ENCODE results near the gene GRPR. TPM values are rescaled to one million over a fixed set of nuclear protein-coding genes. Genes with fewer than 3 reads are reported as not detected.

Gene GRPR
- not detected in 2 replicates for total RNA-seq (2014; rRNA removed; shearing (Covaris generic))

DNA sequence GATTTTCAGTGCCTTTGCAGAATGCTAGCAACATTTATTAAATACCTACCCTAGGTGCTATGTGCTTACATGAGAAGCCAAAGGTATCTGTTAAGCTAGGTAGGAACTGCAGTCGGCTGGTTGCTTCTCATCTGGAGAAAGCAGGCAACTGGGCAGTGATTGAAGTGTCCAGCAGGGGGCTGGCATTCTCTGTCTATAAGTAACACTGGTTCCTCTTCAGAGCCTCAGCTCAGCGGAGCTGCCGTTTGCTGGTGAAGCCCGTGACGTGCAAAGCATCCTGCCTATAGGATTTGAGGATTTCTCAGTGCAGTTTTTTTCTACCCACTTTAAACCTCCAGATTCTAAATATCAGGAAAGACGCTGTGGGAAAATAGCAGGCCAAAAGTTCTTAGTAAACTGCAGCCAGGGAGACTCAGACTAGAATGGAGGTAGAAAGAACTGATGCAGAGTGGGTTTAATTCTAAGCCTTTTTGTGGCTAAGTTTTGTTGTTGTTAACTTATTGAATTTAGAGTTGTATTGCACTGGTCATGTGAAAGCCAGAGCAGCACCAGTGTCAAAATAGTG lies at the start of gene GRPR:
TSS of gene GRPR (plus strand) at position 344 of the 565 bp plus-strand sequence. CDS start 389 bp downstream, outside the sequence.
- peak; percentile 74 for DNase-seq (ENCODE audit: low read depth)

DNA sequence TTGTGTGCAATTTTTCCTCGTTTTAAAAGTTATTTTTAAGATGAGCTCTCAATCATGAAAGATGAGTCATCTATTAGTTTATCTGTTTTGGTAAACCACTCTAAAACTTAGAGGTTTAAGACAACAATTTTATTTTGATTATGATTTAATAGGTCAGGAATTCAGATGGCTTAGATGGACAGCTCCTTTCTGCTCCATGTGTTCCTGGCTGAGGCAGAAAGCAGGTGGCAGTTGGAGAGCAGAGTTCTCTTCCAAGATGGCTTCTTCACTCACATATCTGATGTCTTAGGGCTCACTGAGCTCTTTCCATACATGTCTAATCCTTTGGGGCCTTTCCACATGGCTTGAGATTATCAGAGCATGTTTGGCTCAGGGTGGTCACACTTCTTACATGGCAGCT lies 48.3 kb upstream of the GRPR start:
- no peak for DNase-seq (ENCODE audit: low read depth)

DNA sequence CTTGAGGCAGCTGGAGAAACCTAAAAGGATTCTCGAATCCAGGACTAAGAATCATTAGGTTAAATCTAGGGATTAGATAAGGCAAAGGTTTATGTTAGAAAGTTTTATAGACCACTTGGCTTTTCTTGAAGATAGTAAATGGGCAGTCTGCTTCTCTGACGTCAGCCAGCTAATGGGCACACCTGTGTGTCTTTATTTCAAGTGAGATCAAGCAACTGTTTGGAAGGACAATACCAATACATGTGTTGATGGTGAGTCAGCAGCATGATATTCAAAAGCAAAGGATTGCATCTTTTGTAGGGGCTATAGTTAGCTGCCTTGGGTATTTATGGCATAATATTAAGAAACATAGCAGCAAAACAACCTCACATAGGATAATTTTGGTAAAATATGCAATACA lies 46.5 kb upstream of the GRPR start:
- DNase-seq (ENCODE audit: low read depth), result no peak

DNA sequence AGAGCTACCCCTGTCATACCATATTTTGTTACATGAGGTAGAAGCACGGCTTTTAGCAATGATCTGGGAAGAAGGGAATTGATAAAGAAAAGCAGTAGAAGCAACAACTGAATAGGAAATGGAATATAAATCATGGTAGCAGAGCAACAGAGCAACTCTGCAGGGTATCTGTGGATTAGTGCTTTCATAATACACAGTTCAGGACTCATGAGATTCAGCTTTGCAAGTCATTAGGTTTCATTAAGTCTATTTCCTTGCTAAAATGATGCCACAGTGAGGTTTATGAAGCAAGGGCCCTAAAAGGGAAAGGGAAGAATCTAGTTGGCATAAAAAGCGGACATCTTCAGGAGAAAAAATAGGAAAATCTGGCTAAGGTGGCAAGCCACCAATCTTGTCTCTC lies 45.6 kb upstream of the GRPR start:
- no peak for DNase-seq (ENCODE audit: low read depth)

DNA sequence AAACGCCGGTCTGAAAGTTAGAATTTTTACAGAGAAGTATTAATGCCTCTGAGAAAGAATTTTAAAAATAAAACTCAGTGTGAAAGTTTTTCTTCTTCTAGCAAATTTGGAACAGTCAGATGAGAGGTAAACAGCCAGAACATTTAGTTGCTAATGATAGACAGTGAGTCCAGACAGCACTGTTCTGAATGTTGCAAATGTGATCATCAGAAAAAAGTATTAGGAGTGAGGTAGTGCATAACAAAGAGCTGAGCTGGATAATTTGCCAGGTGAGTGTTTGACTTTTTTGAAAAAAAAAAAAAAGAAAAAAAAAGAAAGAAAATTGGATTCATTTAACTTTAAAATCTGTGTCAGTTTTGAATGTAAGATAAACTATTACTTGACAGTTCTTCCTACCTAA lies 42.0 kb upstream of the GRPR start:
- DNase-seq (ENCODE audit: low read depth), result no peak

DNA sequence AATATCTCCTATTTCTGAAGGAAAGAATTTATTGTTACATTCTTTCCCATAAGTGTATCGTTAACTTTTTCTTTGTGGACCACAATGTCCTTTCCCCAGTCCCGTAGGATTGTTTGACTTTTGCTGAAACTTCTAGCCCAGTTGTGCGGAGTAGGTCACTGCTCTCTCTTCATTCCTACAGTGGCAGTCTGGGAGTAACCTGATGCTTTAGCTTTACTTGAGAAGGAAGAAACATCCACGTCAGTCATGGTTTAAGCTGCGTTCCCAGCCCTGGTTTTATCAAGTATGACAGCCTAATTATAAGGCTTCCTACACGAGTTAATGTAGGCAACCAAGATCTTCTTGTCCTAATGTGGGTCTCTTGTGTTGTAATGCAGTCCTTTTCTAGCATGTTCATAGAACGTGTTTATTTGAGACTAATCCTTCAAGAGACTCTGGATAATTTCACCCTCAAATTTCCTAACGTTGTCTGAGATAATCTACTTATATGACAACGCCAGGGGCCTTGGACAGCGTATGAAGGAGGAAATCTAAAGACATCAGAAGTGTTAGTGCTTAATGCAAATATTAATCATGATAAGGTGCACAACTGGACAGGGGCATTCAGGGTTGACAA lies 40.8 kb upstream of the GRPR start:
- no peak for DNase-seq (ENCODE audit: low read depth)

DNA sequence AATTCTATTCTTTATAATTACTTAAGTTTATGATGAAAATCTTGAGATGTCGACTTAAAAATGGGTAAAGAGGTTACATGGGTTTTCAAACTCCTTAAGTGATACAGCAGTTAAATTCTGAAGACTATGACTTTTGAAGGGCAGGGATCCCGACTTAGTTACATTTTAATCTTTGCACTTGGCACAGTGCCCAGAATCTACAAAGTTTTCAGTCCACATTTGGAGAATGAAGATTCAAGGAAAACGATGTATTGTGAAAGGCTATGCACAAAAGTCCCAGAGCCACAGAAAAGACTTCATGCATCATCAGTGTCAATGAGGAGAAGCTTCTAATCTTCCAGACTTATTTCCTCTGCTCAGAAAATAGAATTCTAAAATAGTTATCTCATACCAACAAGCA lies 36.3 kb upstream of the GRPR start:
- no peak for DNase-seq (ENCODE audit: low read depth)

DNA sequence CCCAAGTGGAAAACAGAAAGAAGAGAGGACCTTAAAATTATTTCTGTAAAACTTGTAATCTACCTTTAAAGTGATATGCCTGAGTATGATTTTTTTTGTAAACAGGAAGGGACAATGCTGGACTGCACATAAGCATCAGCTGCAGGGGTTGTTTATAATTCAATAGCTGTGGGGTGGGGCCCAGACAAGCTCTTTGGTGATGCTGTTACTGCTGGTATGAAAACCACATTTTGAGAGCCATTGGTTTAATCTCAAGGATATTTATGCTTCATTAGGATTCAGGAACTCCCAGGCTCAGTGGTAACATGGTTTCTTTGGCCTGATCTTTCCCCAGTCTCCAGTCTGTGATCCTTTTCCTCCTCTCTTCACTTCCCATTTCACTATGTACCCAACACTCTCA lies 34.3 kb upstream of the GRPR start:
- no peak for DNase-seq (ENCODE audit: low read depth)

DNA sequence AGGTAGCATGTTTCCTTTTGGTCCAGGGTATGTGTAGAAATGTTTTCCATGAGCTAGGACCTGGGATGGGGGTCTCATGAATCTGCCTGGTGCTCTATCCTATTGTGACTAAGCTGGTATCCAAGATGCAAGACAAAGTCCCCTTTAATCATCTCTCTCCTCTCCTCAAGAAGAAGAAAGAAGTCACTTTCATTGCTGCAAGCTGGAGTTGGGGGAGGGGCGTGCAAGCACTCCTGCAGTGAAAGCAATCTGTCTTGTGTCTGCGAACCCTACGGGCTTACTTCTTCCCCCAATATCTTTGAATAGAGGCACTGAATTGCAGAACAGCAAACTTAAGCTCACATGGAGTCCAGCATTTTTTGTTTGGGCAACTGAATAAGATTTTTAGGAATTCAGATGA lies 27.2 kb upstream of the GRPR start:
- no peak for DNase-seq (ENCODE audit: low read depth)

DNA sequence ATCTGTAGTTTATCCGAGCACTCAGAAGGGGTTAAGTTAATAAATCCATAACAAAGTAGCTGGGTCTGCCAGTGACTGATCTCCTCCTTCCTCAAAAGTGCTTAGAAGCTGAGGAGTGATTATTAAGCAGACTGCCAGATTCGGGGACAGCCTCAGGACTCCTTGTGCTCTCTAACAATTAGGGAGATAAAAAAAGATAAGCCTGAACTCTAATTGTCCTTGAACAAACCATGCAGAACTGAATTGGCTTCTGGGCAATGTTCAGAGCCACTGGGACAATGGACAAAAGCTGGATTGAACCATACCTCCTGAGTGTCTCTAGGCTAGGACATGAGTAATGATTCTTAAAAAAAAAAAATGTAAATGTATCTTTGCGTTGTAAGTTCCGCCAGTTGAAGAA lies 22.7 kb upstream of the GRPR start:
- DNase-seq (ENCODE audit: low read depth), result no peak

DNA sequence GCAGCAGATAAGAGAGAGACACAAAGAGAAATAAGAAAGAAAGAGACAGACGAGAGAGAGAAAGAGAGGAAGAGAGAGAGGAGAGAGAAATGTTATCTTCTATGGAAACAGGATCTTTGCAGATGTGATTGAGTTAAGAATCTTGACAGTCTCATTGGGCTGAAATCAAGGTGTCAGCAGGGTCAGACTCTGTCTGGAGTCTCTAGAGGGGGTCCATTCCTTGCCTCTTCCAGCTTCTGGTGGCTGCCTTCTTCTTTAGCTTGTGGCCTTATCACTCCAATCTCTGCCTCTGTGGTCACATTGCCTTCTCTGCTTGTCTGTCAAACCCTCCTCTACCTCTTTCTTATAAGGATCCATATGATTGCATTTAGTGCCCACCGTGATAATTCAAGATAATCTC lies 21.8 kb upstream of the GRPR start:
- DNase-seq (ENCODE audit: low read depth), result no peak

DNA sequence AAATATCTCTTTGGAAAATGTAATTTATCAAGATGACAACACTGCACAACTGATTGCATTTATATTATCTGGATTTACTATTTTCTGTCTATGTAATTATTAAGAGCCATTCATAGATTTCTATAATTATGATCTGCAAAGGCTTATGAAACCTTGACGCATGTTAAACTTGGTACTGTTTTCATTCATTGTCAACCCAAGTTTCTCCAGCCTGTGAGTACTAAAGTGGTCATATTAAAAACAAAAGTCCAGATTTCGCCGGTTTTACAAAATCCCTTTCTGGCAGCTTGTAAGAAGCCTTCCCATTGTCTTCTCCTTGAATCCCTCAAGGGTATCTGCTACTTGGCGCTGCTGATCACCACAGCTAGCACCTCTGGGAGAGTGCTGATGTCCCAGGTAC lies 19.7 kb upstream of the GRPR start:
- no peak for DNase-seq (ENCODE audit: low read depth)

DNA sequence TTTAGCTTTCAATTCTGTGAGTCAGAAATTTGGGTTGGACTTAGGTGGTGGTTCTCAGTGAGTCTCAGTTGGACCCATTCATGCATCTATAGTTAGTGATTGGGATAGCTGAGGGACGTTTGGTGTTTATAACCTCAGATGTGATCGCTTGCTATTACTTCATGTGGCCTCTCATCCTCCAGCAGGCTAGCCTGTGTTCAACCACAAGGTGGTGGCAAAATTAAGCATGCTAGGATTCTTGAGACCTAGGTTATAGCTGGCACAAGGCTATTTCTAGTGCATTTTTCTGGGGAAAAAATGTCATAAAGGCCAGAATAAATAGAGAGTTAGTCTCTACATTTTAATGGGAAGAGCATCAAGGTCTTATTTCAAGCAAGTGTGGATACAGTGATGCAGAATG lies 10.9 kb upstream of the GRPR start:
- no peak for DNase-seq (ENCODE audit: low read depth)

DNA sequence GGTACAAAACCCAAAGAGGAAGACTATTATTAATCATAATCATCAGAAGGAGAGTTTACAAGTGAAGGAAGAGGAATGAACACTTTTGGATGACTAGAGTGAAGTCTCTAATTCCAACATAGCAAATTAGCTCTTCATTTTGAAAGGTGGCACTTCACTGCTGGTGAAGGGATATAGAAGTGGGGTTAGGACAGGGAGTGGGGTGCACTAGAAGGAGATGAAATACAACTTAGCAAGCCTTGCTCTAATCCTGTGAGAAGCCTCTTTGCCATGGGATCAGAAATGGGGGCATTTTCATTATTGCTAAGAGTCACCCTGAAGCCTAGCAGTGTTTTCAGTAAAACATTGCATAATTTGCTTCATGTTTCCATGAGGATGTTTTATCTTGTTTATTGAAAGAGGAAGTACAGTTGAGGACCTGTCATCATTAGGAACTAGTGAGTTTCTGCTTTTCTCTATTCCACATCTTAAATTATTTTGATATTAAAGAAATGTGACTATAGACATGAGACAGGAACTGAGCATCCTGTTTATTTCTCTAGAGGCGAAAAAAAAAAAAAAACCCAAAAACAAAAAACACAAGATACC lies 9.3 kb upstream of the GRPR start:
- DNase-seq (ENCODE audit: low read depth), result no peak

DNA sequence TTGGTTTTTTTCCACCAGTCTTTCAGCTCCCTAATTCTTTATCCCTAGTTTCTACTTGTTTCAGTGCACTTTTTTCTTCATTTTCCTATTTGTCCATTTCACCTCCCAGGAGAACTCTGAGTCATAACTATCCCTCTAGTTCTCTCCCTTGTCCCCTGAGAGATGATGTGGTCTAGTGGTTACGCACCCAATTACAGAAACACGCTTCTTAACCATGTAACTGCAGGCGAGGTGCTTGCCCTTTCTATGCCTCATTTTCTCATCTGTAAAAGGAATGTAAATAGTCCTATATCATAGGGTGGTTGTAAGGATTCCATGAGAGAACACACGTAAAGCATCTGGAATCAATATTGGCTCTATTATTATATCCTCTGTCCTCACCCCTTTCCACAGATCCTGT lies 8.8 kb upstream of the GRPR start:
- peak; percentile 69 for DNase-seq (ENCODE audit: low read depth)

DNA sequence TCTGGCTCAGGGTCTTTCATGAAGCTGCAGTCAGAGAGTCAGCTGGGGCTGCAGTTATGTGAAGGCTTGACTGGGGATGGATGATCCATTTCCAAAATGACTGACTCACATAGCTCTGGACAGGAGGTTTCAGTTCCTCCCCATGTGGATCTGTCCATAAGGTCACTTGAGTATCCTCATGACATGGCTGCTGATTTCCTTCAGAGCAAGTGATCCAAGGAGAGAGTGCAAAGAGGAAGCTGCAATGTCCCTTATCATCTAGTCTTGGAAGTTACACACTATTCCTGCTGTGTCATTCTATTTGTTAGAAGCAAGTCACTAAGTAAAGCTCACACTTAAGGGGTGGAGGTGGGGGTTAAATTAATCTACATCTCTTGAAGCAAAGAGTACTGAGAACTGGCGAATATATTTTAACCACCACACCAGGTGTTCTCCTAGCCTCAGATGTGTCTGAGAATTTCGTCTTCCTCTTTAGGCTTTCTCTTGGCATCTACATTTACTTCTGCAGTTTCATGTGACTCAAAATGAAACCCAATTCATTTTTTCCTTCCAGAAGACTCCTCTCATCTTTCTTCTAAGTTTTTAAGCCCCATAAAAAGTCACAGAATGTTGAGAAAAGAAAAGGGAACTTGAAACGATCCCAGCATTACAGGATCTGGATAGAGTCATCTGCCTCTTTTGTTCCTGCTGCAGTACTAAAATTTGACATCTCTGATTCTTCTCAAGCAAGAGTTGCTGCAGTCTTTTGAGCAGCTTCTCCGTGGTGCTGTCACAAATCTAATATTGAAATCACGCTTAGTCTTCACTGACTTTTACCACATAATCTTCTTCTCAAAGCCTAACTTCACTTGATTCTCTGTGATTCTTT lies 3.8 kb upstream of the GRPR start:
- no peak for DNase-seq (ENCODE audit: low read depth)

DNA sequence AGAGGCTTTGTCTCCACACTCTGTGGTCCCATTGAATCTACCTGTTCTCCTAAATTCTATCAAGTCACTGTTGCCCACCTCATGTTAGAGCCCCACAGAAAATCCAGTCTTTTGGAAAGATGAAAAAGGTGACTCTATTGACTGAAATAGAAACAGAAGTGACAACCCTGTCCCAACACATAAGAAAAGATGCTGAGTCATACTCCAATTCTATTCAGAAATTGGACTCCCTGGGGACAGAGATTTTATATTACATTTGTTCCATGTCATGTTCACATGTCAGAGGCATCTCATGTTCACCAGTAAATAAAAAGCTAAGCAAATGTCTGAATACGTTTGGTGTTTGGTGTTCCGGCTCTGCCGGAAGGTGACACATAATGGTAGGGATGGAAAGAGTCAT lies 2.9 kb upstream of the GRPR start:
- no peak for DNase-seq (ENCODE audit: low read depth)

DNA sequence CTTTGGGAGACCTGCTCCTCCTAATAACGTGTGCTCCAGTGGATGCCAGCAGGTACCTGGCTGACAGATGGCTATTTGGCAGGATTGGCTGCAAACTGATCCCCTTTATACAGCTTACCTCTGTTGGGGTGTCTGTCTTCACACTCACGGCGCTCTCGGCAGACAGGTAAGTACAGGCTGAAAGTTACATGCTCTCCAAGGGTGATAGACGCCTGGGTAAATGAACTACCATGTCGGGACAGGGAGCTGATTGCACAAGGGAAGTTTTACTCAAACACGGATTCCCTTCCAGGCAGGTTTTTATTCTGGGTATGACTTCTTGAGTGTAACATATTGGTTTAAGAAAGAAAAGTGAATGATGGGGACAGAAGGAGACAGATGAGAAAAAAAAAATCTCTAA lies 836 bp downstream of the GRPR start:
- DNase-seq (ENCODE audit: low read depth), result no peak

DNA sequence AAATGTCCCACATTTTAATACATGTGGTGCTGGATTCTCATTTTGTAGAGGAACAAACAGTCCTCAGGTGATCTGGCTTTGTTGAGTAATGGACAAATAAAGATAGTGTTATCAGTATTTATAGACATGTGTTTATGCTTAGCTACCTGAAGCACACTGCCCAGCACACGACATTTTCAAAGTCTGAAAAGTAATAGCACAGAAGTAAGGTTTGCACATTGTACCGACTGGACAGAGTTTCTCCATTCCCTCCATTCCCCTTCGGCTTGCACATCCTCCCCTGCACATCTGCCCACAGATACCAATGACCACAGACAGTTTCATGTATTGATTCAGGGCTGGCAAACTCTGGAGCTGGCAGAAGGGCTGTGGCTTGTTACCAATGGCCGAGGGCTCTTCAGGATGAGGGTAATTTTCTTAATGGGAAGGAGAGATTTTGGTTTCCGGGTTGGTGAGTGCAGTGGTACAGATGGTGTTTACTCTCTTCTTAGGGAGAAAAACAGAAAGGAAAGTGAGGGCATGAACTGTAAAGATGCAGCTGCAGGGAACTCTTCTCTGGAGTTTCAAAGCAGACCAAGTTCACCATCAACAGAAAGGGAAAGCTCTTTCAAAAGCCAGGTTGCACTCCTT lies 2.3 kb downstream of the GRPR start:
- DNase-seq (ENCODE audit: low read depth), result no peak

DNA sequence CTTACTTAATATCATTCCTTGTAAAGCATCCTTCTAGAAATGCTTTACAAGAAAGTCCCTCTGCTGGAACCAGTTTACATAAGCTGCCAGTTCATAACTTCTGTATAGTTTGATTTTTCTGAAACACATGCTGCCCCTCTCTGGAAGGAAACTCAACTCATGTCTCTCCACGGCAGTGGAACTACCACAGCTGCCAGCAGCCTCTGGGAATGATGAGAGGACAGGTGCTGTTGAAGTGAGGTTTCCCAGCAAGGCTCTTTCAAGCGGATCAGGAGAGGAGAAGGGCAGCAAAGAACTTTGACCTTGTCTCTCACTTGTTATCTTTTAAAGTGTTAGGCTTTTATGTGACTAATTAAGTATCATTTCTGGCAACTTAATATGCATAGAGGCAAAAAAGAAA lies 7.3 kb downstream of the GRPR start:
- no peak for DNase-seq (ENCODE audit: low read depth)

DNA sequence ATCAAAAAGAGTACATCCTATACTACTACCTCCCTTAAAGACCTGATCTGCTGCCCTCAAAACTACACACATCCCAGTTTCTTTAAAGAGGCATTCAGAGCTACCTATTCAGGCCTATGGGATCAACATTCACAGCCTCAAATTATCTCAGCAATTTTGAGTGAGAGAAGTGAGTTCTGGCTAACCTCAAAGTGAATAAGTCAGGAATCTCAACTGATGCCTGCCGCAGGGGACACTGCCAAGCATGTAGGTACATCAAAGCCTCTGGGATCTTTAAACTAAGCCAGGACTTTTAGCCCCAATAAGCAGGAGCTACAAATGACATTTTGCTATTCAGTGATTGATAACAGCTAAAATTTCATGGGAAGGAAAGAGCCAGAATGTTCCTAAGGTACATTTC lies 11.6 kb downstream of the GRPR start:
- DNase-seq (ENCODE audit: low read depth), result no peak

DNA sequence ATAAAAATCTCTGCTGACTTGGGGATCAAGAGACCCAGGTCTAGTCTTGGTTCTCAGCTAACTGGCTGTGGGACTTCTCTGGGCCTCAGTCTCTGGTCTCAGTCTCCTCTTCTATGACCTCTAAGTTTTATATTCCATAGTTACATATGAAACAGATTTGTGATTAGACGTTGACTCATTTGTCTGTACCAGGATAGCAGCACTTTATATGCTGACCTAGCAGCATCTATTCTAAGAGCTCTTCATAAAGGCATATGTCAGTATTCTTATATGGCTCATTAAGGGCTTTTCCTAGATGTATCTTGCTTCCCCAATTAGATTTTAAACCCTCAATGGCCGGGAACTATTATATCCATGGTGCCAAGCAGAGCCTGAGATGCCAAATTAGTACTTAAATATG lies 12.7 kb downstream of the GRPR start:
- no peak for DNase-seq (ENCODE audit: low read depth)
